ENCODE data around the gene USP40. TPM values are rescaled to one million over a fixed set of nuclear protein-coding genes. Genes with fewer than 3 reads are reported as not detected.

USP40 gene
- polyA plus RNA-seq, 1 donor (not counting 4 experiments of a cell fraction or from before 2014, with no cell fraction given): 37.3 TPM

DNA sequence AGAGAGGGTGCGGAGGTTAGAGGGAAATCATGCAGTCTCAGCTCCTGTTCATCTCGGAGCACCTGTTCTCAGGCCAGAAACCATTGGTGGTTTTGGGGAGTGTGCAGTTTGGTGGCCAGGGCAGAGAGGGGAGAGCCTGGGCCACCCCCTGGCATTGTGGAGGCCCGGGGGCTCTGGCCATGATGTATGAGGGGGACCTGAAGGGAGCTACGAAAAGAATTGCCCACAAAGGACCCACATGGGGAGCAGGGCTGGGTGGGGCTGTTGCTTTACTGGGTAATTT lies 124.6 kb downstream of the USP40 start:
- FAIRE-seq (no peak), DNase-seq (ENCODE audit: low read depth, low spot score) (no peak)
- H3K9me3 ChIP-seq (ENCODE audit: control insufficient read depth, low read depth, low read length): no peaks in the 10 kb centered on the region
- H3K4me1 ChIP-seq (ENCODE audit: control insufficient read depth, extremely low read depth, insufficient read depth, low read length): no peaks in the 10 kb centered on the region
- no peaks in the 10 kb centered on the region for H3K79me2 ChIP-seq (ENCODE audit: control insufficient read depth, insufficient read depth, low read length)
- no peak overlapping the region for H3K4me3 ChIP-seq (ENCODE audit: control insufficient read depth in 2 of 3, extremely low read depth in 1 of 3, insufficient read depth in 2 of 3, low read depth in 1 of 3, low read length in 3 of 3)
- no peaks in the 10 kb centered on the region for H3K9me1 ChIP-seq (ENCODE audit: control insufficient read depth, extremely low read depth, insufficient read depth, low read length)
- H3K4me2 ChIP-seq (ENCODE audit: control insufficient read depth, extremely low read depth, insufficient read depth, low read depth, low read length): no peak overlapping the region
- H3K27ac ChIP-seq (ENCODE audit: control insufficient read depth, insufficient read depth, low read length): no peak overlapping the region
- dilution Hi-C loops (cut with MboI; ENCODE audit: extremely low pct_ligation_motif_present, low sequenced_read_pairs): no loop called here
- H4K20me1 ChIP-seq (ENCODE audit: control insufficient read depth, extremely low read depth, insufficient read depth, low read length): no peaks in the 10 kb centered on the region
- H2AFZ ChIP-seq (ENCODE audit: control insufficient read depth, low read length): no peak overlapping the region
- no peak overlapping the region for H3K9ac ChIP-seq (ENCODE audit: control insufficient read depth, extremely low read depth, insufficient read depth, low read length)
- H3K36me3 ChIP-seq (ENCODE audit: control insufficient read depth in 2 of 2, extremely low read depth in 1 of 2, insufficient read depth in 2 of 2, low read length in 2 of 2): peaks cover 0 to 18% of the 10 kb centered on the region in 2 experiments
- H3K27me3 ChIP-seq (ENCODE audit: control insufficient read depth, extremely low read depth, insufficient read depth, low read length): no peaks in the 10 kb centered on the region
- TF ChIP-seq EZH2 (IDR thresholded peaks at IDR 0.05; ENCODE audit: low read length): no peak
- TF ChIP-seq, protein P1, sequence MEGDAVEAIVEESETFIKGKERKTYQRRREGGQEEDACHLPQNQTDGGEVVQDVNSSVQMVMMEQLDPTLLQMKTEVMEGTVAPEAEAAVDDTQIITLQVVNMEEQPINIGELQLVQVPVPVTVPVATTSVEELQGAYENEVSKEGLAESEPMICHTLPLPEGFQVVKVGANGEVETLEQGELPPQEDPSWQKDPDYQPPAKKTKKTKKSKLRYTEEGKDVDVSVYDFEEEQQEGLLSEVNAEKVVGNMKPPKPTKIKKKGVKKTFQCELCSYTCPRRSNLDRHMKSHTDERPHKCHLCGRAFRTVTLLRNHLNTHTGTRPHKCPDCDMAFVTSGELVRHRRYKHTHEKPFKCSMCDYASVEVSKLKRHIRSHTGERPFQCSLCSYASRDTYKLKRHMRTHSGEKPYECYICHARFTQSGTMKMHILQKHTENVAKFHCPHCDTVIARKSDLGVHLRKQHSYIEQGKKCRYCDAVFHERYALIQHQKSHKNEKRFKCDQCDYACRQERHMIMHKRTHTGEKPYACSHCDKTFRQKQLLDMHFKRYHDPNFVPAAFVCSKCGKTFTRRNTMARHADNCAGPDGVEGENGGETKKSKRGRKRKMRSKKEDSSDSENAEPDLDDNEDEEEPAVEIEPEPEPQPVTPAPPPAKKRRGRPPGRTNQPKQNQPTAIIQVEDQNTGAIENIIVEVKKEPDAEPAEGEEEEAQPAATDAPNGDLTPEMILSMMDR (optimal IDR thresholded peaks at IDR 0.05 in 1 of 3, IDR thresholded peaks at IDR 0.05 in 1 of 3, conservative IDR thresholded peaks at IDR 0.05 in 1 of 3; ENCODE audit: extremely low read depth in 1 of 3, insufficient read depth in 2 of 3, low read length in 3 of 3): no peak

DNA sequence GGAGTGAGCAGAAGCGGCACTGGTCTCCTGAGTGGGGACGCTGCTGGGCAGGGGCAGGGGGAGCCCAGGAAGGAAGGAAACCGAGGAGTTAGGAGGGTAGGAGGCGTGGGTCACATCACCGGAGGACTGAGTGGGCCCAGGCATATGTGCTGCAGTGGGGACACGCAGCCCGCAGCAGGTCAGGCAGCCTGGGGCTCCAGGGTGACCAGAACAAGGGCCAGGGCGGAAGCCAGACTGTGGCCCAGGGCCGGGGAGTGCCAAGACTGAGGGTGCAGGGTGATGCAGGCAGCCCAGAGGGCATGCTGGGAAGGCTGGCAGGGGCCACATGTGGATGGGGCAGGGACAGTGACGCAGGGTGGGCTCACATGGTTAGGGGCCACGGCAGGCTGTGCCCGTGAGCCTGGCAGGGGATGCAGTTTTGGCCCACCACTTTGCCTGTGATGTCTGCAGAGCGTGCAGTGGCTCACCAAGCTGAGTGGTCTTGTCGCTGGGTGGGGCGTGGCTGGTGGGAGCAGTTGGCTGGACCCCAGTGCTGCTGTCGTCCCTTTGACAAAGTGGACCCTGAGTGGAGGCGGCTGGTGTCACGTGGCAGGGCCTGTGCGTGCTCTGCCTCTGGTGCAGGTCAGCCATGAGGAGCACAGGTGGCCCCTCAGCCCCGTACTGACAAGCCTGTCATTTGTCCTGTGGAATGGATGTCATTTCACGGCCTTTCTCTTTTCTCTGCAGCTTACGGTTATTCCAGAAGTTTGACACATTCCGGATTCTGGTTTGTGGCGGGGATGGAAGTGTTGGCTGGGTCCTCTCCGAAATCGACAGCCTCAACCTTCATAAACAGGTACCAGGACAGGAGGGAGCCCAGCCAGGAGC lies 125.2 kb downstream of the USP40 start:
- Histone ChIP-seq H3K79me2 (ENCODE audit: control insufficient read depth, insufficient read depth, low read length) (no peaks in the 10 kb centered on the region), H3K4me1 (ENCODE audit: control insufficient read depth, extremely low read depth, insufficient read depth, low read length) (no peaks in the 10 kb centered on the region), H3K4me3 (ENCODE audit: control insufficient read depth in 2 of 3, extremely low read depth in 1 of 3, insufficient read depth in 2 of 3, low read depth in 1 of 3, low read length in 3 of 3) (no peak overlapping the region), H3K9ac (ENCODE audit: control insufficient read depth, extremely low read depth, insufficient read depth, low read length) (no peak overlapping the region), H4K20me1 (ENCODE audit: control insufficient read depth, extremely low read depth, insufficient read depth, low read length) (no peaks in the 10 kb centered on the region), H3K27ac (ENCODE audit: control insufficient read depth, insufficient read depth, low read length) (no peak overlapping the region), H3K9me3 (ENCODE audit: control insufficient read depth, low read depth, low read length) (no peaks in the 10 kb centered on the region), H3K4me2 (ENCODE audit: control insufficient read depth, extremely low read depth, insufficient read depth, low read depth, low read length) (no peak overlapping the region), H2AFZ (ENCODE audit: control insufficient read depth, low read length) (no peak overlapping the region), H3K9me1 (ENCODE audit: control insufficient read depth, extremely low read depth, insufficient read depth, low read length) (no peaks in the 10 kb centered on the region), H3K36me3 (ENCODE audit: control insufficient read depth in 2 of 2, extremely low read depth in 1 of 2, insufficient read depth in 2 of 2, low read length in 2 of 2) (peaks cover 0 to 13% of the 10 kb centered on the region in 2 experiments), H3K27me3 (ENCODE audit: control insufficient read depth, extremely low read depth, insufficient read depth, low read length) (no peaks in the 10 kb centered on the region)
- dilution Hi-C loops (cut with MboI; ENCODE audit: extremely low pct_ligation_motif_present, low sequenced_read_pairs): no loop called here
- DNase-seq (ENCODE audit: low read depth, low spot score) (no peak), FAIRE-seq (no peak)
- TF ChIP-seq, protein P1 (optimal IDR thresholded peaks at IDR 0.05 in 1 of 3, IDR thresholded peaks at IDR 0.05 in 1 of 3, conservative IDR thresholded peaks at IDR 0.05 in 1 of 3; ENCODE audit: extremely low read depth in 1 of 3, insufficient read depth in 2 of 3, low read length in 3 of 3): no peak
- TF ChIP-seq EZH2 (IDR thresholded peaks at IDR 0.05; ENCODE audit: low read length): no peak

Data from keratinocyte (primary cell).